HEK293 (cell line): ENCODE data around the gene PPP4R4.

Experiments
- KLF7 ChIP-seq: fragments of 450-650 bp; formaldehyde crosslinking; IDR thresholded peaks from 2 replicates; pipeline ENCODE4 v1.5.1; 2016; ENCODE audit warnings: missing biosample characterization, missing genetic modification characterization, borderline replicate concordance
- ZNF707 ChIP-seq: fragments of 450-650 bp; formaldehyde crosslinking; IDR thresholded peaks from 2 replicates; pipeline ENCODE4 v1.5.1; 2016; ENCODE audit warnings: missing biosample characterization, missing genetic modification characterization
- ZNF792 ChIP-seq: fragments of 450-650 bp; formaldehyde crosslinking; IDR thresholded peaks from 2 replicates; pipeline ENCODE4 v1.5.1; 2016; ENCODE audit warnings: missing biosample characterization, missing genetic modification characterization
- TF ChIP-seq, protein P1 (sequence below): fragments of 450-650 bp; formaldehyde crosslinking; IDR thresholded peaks from 2 replicates; pipeline ENCODE4 v1.5.1; 2016; ENCODE audit warnings: missing biosample characterization, missing genetic modification characterization
- TF ChIP-seq, protein P2 (sequence below): fragments of 450-650 bp; formaldehyde crosslinking; IDR thresholded peaks from 2 replicates; pipeline ENCODE4 v1.5.1; 2016; ENCODE audit warnings: missing biosample characterization, missing genetic modification characterization, borderline replicate concordance

DNA sequence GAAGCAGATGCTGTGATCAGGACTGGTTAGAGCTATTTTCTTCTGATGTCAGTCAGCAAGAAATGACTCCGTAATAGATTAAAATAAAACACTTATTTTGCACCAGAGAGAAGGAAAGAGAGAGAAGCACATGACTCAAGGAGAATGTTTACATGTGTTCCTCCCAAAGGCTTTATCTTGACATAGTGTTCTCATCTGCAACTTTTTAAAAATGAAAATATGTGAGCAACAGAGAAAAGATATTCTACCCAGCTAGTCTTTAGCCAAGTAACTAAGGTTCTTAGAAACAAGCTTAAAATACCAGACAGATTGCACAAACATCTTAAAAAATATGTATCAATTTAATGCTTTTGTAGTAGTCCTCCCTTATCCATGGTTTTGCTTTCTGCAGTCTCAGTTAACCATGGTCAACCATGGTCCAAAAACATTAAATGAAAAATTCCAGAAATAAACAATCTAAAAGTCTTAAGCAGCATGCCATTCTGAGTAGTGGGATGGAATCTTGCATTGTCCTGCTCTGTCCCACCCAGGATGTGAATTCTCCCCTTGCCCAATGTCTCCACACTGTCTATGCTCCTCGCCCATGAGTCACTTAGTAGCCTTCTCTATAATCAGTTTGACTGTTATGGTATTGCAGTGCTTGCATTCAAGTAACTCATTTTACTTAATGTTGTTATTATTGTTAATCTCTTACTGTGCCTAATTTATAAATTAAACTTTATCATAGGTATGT lies 109.0 kb downstream of the PPP4R4 start:
- TF ChIP-seq, protein P1, sequence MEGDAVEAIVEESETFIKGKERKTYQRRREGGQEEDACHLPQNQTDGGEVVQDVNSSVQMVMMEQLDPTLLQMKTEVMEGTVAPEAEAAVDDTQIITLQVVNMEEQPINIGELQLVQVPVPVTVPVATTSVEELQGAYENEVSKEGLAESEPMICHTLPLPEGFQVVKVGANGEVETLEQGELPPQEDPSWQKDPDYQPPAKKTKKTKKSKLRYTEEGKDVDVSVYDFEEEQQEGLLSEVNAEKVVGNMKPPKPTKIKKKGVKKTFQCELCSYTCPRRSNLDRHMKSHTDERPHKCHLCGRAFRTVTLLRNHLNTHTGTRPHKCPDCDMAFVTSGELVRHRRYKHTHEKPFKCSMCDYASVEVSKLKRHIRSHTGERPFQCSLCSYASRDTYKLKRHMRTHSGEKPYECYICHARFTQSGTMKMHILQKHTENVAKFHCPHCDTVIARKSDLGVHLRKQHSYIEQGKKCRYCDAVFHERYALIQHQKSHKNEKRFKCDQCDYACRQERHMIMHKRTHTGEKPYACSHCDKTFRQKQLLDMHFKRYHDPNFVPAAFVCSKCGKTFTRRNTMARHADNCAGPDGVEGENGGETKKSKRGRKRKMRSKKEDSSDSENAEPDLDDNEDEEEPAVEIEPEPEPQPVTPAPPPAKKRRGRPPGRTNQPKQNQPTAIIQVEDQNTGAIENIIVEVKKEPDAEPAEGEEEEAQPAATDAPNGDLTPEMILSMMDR (tag by site-specific recombination) = no peak
- TF ChIP-seq, protein P2, sequence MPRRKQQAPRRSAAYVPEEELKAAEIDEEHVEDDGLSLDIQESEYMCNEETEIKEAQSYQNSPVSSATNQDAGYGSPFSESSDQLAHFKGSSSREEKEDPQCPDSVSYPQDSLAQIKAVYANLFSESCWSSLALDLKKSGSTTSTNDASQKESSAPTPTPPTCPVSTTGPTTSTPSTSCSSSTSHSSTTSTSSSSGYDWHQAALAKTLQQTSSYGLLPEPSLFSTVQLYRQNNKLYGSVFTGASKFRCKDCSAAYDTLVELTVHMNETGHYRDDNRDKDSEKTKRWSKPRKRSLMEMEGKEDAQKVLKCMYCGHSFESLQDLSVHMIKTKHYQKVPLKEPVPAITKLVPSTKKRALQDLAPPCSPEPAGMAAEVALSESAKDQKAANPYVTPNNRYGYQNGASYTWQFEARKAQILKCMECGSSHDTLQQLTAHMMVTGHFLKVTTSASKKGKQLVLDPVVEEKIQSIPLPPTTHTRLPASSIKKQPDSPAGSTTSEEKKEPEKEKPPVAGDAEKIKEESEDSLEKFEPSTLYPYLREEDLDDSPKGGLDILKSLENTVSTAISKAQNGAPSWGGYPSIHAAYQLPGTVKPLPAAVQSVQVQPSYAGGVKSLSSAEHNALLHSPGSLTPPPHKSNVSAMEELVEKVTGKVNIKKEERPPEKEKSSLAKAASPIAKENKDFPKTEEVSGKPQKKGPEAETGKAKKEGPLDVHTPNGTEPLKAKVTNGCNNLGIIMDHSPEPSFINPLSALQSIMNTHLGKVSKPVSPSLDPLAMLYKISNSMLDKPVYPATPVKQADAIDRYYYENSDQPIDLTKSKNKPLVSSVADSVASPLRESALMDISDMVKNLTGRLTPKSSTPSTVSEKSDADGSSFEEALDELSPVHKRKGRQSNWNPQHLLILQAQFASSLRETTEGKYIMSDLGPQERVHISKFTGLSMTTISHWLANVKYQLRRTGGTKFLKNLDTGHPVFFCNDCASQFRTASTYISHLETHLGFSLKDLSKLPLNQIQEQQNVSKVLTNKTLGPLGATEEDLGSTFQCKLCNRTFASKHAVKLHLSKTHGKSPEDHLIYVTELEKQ (tag by site-specific recombination) = no peak
- TF ChIP-seq ZNF707 (tag by site-specific recombination) (no peak), ZNF792 (tag by site-specific recombination) (no peak), KLF7 (tag by site-specific recombination) (no peak)
